BJ (cell line): ENCODE data around the gene ACAD11. TPM values are rescaled to one million over a fixed set of nuclear protein-coding genes. Genes with fewer than 3 reads are reported as not detected.

Experiments used
- CTCF ChIA-PET: fragments of 350-600 bp; formaldehyde crosslinking; extraction: SDS; loops from one replicate; lab custom pipeline; 2021; ENCODE audit warnings: antibody characterized with exemption, inconsistent platforms; lab: Yijun Ruan, JAX
- POLR2A ChIA-PET: fragments of 300-600 bp; sonication (Branson Sonifier 250); formaldehyde crosslinking; extraction: SDS; loops from one replicate; lab custom pipeline; 2021; ENCODE audit warnings: antibody characterized with exemption; lab: Charles Lee
- DNase-seq: peaks from one replicate; pipeline ENCODE4 v3.0.0-alpha.2; 2011; ENCODE audit warnings: low read depth
- H3K27me3 ChIP-seq: 2 replicates; pipeline ENCODE4 v1.6.0; 2011; ENCODE audit warnings: low read length; ENCODE audit not compliant: control insufficient read depth, insufficient read depth
- H3K36me3 ChIP-seq: 2 replicates; pipeline ENCODE4 v1.5.1; 2011; ENCODE audit warnings: low read length; ENCODE audit not compliant: control insufficient read depth, insufficient read depth
- H3K4me3 ChIP-seq: 2 replicates; pipeline ENCODE4 v1.5.1; 2011; ENCODE audit warnings: low read depth, mild to moderate bottlenecking, control low read depth, low read length
- polyA plus RNA-seq: library from polyadenylated mRNA; depleted of rRNA; stranded (reverse); fragments of >200 nt; gene quantifications from 2 replicates; pipeline ENCODE4 v1.2.3, GENCODE V29; 2011
- TF ChIP-seq, protein P1 (sequence below): IDR thresholded peaks from 2 replicates; pipeline ENCODE4 v1.5.1; 2011; ENCODE audit warnings: low read depth, mild to moderate bottlenecking, control low read depth, inconsistent platforms, low read length, moderate library complexity; ENCODE audit not compliant: insufficient read depth

Gene ACAD11
- polyA plus RNA-seq, 1 experiment = 19.6 TPM

DNA sequence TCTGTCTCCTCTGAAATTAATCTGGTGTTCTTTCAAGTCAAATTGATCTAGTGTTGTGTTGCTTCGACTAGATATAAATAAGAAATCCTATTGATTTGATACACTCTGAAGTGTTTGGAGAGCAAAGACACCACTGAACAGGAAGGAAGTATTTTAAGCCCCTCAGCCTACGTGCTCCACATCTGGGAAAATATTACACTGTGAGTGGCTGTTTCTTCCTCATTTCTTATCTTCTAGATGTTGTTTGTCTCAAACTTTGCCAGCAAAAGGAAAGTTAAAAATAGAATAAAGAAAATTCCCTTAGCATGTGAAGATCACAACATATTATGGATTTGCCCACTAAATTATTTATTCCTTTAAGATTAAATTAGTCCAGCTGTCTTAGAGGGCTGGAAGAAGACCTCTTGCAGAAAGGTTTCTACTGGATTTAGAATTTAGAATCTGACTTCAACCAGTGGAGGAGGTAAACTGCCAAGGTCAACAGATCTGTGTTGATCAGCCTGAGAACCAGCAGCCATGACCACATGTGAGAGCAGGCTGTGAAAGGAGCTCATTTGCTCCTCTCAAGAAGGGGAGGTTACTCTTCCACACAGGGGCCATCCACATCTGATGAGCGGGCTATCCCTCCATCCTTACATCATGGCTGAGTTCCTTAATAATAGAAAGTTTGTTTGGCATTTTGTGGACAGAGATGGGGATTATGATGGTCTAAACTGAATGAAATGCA is 108.9 kb downstream of the ACAD11 start:
- no peak overlapping the region for H3K4me3 ChIP-seq
- H3K36me3 ChIP-seq = no peaks in the 10 kb centered on the region
- DNase-seq = no peak
- H3K27me3 ChIP-seq = no peaks in the 10 kb centered on the region
- TF ChIP-seq, protein P1, sequence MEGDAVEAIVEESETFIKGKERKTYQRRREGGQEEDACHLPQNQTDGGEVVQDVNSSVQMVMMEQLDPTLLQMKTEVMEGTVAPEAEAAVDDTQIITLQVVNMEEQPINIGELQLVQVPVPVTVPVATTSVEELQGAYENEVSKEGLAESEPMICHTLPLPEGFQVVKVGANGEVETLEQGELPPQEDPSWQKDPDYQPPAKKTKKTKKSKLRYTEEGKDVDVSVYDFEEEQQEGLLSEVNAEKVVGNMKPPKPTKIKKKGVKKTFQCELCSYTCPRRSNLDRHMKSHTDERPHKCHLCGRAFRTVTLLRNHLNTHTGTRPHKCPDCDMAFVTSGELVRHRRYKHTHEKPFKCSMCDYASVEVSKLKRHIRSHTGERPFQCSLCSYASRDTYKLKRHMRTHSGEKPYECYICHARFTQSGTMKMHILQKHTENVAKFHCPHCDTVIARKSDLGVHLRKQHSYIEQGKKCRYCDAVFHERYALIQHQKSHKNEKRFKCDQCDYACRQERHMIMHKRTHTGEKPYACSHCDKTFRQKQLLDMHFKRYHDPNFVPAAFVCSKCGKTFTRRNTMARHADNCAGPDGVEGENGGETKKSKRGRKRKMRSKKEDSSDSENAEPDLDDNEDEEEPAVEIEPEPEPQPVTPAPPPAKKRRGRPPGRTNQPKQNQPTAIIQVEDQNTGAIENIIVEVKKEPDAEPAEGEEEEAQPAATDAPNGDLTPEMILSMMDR = no peak
- ChIA-PET CTCF (interaction anchor here (0.8 kb wide), 1 partner anchor 78 kb away, joined by 3 read pairs; no protein-coding TSS in a partner anchor), POLR2A (no interaction called here)

DNA sequence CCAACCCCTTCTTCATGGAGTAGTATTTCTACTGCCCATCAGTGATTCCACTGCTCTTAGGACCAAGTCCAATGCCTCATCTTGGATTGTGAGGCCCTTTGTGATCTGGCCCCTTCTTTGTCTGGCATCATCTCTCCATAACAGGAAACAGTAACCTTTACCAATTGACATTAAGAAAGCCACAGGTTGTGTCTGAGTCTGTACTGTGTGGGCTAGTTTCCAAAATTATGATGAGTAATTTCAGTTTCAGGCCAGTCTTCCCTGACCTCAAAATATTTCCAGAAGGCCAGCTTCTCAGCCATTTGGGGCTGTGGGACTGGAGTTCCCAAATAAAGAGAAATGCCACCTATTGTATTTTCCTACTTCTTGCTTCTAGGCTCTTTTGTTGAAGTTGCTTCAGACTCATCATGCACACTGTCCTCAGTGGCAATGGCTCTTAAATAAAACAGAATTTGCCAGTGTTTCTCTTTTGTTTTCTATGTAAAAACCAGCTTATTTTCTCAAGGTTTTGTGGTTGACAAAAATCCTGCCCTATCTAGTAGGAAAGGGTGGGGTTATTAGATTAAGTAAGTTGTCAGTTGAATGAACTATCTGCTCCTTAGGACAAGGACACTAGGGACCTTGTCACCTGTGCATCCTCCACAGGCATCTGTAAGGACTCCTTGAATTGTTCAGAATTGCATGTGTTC is 109.6 kb downstream of the ACAD11 start:
- H3K4me3 ChIP-seq = no peak overlapping the region
- POLR2A ChIA-PET = interaction anchor here (0.6 kb wide), 1 partner anchor 133 kb away, joined by 12 read pairs; the partner anchor contains the start of gene DNAJC13
- DNase-seq = no peak
- no peaks in the 10 kb centered on the region for H3K36me3 ChIP-seq
- no peaks in the 10 kb centered on the region for H3K27me3 ChIP-seq
- TF ChIP-seq, protein P1 = no peak
- CTCF ChIA-PET = interaction anchor here (0.8 kb wide), 1 partner anchor 79 kb away, joined by 3 read pairs; no protein-coding TSS in a partner anchor

DNA sequence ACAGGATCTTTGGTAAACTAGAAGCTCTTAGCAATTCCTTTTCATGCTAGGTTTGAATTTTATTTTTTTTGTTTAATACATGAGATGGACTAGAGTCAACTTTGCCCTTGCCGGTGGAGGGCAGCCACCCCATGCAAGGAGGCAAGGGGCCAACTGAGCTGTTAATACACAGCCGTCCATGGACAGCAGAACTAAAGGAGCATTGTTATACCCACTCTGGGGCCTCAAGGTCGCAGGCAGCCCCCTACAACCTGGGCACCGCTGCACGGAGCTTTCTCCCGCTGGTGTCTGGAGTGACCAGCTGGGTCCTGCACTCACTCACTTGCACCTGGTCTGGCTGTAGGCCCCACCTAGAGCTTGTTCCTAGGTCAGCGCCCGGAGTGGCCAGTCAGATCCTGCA is 110.4 kb downstream of the ACAD11 start:
- Histone ChIP-seq H3K4me3 (no peak overlapping the region), H3K27me3 (no peaks in the 10 kb centered on the region), H3K36me3 (no peaks in the 10 kb centered on the region)
- CTCF ChIA-PET = interaction anchor here (0.9 to 1.7 kb wide), 2 partner anchors 50 to 94 kb away, joined by 3 to 4 read pairs; no protein-coding TSS in a partner anchor
- POLR2A ChIA-PET = no interaction called here
- TF ChIP-seq, protein P1 = no peak
- DNase-seq = no peak

DNA sequence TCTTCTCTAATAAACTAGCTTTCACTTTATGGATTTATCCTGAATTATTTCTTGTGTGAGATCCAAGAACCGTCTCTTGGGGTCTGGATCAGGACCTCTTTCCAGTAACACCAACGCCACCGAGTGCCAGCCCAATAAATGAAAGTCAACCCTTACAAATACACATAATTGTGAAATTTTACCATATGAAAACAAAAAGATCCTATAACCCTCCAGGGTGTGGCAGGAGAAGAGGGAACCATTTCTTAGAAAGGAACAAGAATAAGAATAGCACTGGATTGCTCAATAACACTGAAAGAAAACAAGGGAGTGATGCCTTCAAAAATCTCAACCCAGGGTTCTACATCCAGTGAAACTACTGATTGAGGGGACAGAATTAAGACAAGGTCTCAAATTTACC is 114.1 kb downstream of the ACAD11 start:
- Histone ChIP-seq H3K4me3 (no peak overlapping the region), H3K36me3 (no peaks in the 10 kb centered on the region), H3K27me3 (no peaks in the 10 kb centered on the region)
- ChIA-PET POLR2A (interaction anchor here (0.6 kb wide), 1 partner anchor 116 kb away, joined by 3 read pairs; no protein-coding TSS in a partner anchor), CTCF (interaction anchor here (1.1 to 1.2 kb wide), 2 partner anchors 13 to 106 kb away, joined by 3 to 4 read pairs; no protein-coding TSS in a partner anchor)
- DNase-seq = no peak
- TF ChIP-seq, protein P1 = no peak

DNA sequence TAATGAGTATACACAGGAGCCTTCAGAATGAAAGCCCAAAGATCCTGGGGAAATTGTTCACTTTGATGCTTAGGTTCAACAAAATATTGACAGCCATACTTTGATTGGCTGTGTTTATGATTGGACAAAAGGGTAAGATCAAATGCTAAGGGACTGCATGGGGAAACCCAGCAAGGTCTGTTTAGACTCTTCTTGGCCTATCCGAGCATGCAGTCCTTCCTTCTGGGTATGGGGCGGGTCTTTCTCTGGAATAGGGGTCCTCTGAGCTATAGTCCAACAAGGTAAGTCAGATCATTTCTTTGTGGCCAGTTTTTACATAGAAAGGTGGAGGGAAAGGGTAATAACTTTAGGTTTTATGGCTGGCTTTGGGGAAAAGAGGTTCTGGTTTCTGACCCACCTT is 115.5 kb downstream of the ACAD11 start:
- TF ChIP-seq, protein P1 = no peak
- peaks cover 4% of the 10 kb centered on the region for H3K36me3 ChIP-seq
- CTCF ChIA-PET = interaction anchor here (0.7 to 3.6 kb wide), 2 partner anchors 94 to 98 kb away, joined by 3 to 20 read pairs; no protein-coding TSS in a partner anchor
- POLR2A ChIA-PET = no interaction called here
- H3K4me3 ChIP-seq = no peak overlapping the region
- no peak for DNase-seq
- no peaks in the 10 kb centered on the region for H3K27me3 ChIP-seq
